Upper lobe of left lung (tissue), 4 donors: Measurements from ENCODE around the gene PDYN.

Experiments
- EP300 ChIP-seq, 4 donors: sonication (generic); formaldehyde crosslinking; IDR thresholded peaks; one replicate each; pipeline ENCODE4 v1.5.1; 2017; ENCODE audit warnings: antibody characterized with exemption in 4 of 4, control low read depth in 2 of 4
- POLR2A ChIP-seq, 4 donors: fragments of 450-650 bp; IDR thresholded peaks; one replicate each; pipeline ENCODE4 v1.5.1; 2016 to 2017; ENCODE audit warnings: antibody characterized with exemption in 4 of 4, mild to moderate bottlenecking in 2 of 4
- POLR2AphosphoS5 ChIP-seq, 2 donors: sonication (generic); formaldehyde crosslinking; IDR thresholded peaks; one replicate each; pipeline ENCODE4 v1.5.1; 2017; ENCODE audit warnings: antibody characterized with exemption in 2 of 2
- TF ChIP-seq, protein P1 (sequence below), 6 experiments: fragments of 450-650 bp in 4 of 6; fragments of 200-600 bp in 2 of 6; sonication (generic) in 2 of 6; IDR thresholded peaks; one replicate each; pipeline ENCODE4 v1.5.1; 2016 to 2019; ENCODE audit warnings: antibody characterized with exemption in 6 of 6

DNA sequence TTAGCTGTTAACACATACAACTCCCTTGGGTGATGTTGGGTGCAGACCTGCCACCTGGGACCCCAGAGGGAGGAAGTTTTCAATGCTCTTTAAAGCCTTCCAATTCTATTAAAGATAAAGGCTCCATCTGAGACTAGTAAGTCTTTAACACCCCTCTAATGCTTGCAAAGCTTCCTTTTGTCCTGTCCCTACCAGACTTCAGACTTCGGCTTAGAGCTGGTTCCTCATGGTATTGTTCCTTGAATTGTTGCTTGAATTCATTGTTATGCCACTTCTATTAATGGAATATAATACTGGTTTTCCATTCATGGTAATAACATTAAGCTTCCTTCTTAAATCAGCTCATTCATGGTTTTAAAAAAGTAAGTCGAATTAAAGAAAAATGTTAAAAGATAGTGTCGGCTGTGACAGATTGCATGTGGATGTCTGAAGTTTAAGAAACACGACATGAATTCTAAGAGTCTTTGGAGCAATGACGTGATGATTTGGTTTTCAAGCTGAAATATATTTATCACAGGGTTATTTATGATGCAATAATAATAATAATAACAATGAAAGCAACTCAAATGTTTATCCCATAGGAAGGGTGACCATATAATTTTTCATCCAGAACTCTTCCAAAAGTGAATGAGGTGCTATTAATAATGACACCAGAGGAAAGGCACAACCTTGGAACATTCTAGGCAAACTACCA, 21.8 kb downstream of the PDYN start:
- no peak for TF ChIP-seq POLR2A (IDR thresholded peaks at IDR 0.05)
- TF ChIP-seq, protein P1, sequence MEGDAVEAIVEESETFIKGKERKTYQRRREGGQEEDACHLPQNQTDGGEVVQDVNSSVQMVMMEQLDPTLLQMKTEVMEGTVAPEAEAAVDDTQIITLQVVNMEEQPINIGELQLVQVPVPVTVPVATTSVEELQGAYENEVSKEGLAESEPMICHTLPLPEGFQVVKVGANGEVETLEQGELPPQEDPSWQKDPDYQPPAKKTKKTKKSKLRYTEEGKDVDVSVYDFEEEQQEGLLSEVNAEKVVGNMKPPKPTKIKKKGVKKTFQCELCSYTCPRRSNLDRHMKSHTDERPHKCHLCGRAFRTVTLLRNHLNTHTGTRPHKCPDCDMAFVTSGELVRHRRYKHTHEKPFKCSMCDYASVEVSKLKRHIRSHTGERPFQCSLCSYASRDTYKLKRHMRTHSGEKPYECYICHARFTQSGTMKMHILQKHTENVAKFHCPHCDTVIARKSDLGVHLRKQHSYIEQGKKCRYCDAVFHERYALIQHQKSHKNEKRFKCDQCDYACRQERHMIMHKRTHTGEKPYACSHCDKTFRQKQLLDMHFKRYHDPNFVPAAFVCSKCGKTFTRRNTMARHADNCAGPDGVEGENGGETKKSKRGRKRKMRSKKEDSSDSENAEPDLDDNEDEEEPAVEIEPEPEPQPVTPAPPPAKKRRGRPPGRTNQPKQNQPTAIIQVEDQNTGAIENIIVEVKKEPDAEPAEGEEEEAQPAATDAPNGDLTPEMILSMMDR (IDR thresholded peaks at IDR 0.05): no peak
- TF ChIP-seq POLR2AphosphoS5 (IDR thresholded peaks at IDR 0.05): no peak
- no peak for TF ChIP-seq EP300 (IDR thresholded peaks at IDR 0.05)
